NCI-H2196 treated with DMSO at 0.1 percent for 48 hours (cell line): Measurements from ENCODE around the gene CYB561D2.

ENCODE experiments used
- DNase-seq: peaks from one replicate; lab custom pipeline; 2025; ENCODE audit not compliant: unreplicated experiment; lab: John Stamatoyannopoulos, UW

CYB561D2 gene

DNA sequence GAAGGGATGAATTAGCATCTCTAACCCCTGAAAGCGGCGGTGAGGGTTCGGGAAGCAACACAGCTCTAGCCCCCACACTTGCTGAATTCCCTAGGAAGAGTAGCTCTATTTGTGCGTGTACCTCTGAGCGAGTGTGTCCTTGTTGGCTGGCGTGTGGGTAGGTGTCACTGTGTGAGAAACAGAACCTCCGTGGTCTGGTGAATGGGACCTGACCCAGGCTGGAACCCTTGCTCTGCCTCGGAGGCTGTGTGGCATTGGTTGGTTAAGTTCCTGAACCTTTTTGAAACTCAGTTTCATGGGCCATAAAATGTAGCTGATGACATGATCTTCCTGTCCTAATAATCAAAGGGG is 9.1 kb downstream of the CYB561D2 start:
- no peak for DNase-seq

DNA sequence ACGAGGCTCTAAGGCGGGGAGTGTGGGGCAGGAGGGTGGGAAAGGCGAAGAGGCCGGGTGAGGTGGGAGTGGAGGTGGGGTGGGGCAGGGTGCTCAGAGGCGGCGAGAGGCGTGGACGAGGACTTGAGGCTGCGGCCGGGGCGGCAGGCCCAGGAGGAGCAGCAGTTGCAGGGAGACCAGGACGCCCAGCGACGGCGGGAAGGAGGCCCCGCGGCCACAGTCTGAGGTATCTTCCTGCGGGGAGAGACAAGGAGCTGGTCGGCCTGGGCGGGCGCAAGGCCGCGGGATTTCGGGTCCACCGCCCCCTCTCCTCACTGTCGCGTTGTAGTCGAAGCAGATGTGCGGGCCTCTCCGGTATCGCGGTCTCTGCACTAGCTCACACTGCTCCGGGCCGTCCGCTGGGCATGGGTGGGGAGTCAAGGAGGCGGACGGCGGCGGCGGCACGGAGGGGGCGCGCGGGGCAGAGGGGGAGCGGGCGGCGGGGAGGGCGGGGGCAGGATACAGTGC is 14.0 kb downstream of the CYB561D2 start:
- DNase-seq: no peak

- DNase-seq: no peak
These were observed 14.6 kb downstream of the CYB561D2 start for GRCh38 chr3:50365080-50365841.

DNA sequence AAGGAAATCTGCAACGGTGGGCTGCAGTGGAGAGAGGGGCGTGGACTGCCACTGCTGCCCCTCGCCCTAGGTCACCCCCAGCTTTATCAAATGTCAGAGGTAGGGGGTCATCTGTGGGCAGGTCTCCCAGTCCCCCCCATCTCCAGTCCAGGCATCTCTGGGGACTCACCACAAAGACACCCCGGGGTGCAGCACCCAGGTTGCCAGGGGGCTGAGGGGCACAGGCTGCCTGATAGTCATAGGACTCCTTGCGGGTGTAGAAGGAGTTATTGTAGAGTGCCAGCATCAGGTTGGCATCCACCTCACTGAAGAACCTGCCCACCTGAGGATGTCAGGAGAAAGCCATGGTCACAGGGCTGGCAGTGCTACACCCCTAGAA is 15.2 kb downstream of the CYB561D2 start:
- no peak for DNase-seq

DNA sequence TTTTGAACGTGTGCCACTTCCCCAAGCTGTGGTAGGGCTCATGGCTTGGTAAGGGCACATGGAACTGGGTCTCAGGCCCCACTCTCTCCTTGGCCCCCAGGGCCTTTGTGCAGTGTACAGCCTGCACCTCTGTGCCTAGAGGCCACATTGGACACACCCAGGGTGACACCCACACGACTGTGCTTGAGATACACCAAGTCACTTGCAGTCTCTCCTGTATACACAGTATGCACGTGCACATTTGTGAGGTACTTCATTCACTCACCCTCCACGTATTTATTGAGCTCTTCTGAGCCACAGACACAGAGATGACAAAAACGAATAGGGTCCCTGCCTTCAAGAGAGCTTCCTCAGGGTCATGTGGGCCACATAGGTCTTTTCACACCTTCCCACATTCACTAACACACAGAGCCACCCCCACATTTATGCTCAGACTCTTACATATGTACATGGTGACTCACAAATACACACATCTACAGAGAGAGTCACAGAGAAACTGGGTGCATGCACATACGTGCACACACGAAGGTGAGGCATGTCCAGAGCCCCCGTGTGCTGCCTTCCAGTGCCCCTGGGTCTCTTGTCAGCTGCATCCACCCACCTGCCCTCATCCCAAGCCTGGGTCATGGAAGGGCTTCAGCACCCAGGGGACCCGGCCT is 18.5 kb downstream of the CYB561D2 start:
- DNase-seq: no peak

DNA sequence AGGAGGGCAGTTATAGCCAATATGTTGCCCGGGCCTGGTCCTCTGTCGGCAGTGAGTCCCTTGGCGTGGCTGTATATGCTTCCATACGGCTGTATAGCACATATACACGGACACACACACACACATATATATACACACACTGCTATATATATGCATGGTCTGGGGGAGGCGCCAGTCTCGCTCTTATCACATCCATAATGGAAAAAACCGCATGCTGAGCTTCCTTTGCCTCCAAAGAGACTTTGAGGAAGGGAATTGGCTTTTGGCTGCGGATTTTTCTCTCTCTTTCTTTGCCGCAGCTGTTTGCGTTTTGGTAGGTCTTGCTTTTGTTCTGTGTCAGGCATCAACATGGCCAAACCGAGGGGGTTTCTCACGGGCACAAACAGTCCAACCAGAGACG is 19.9 kb downstream of the CYB561D2 start:
- DNase-seq: no peak

DNA sequence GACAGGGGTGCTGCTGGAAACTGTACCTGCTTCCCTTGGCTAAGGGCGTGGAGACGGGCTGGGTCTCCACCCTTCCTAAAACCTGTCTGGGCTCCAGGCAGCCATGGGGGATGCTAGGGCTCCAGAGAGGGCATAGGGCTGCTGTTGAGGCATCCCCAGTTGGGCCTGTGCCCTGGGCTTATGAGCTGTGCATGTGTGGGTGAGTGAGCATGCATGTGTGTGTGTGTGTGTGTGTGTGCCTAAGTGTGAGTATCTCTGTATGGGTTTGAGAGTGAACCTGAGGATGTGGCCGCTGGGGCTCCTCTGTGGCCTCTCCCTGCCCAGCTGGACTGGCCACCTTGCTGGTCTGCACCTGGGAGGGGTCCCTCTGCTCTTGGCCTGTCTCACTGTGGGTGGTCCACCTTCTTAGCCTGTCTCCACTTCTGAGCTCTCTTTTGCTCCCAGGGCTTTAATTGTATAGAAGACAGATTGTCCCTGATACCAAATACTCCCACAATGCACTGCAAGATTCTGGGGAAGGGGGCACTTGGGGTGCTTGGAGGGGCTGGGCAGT is 20.5 kb downstream of the CYB561D2 start:
- DNase-seq: no peak

GRCh38 chr3:50372349-50372748 is 21.7 kb downstream of the CYB561D2 start:
- DNase-seq: no peak

- no peak for DNase-seq
These were observed 22.7 kb downstream of the CYB561D2 start for GRCh38 chr3:50373146-50374051.

DNA sequence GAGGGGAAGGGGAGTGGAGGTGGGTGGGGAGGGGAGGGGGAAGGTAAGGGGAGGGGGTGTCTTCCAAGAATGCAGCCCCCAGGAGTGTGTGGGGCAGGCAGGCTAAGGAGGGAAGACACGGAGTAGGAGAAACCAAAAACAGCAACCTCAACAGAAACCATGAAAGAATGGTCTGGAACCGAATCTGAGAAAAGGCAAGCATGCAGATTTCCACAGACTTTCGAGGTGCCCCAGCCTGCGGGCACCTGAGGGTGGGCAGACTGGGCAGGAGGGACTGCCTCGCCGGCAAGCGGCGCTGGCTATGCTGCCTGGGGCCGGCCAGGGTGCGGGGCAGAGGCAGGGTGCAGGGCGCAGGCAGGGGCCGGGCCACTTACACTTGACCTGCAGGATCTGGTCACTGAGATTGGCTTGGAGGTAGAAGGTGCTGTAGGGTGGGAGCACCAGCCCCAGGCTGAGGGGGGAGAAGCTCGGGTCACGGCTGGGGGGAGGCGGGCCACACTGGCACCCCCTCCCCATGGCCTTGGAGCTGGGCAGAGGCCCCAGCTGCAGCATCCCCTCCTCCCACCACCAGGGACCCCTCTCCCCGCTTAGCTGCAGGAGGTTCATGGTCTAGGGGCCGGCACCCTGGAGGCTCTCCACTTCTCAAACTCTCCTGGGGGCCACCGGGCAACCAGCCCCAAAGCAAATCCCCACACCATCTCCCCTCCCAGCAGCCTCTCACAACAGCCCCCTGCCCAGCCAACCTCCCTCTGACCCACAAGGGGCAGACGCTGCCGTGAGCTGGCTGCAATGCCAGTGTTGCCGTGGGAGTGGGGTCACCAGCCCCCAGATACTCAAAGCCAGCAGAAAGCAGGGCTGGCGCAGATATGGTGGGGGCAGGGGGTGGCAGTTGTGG is 23.9 kb downstream of the CYB561D2 start:
- no peak for DNase-seq

DNA sequence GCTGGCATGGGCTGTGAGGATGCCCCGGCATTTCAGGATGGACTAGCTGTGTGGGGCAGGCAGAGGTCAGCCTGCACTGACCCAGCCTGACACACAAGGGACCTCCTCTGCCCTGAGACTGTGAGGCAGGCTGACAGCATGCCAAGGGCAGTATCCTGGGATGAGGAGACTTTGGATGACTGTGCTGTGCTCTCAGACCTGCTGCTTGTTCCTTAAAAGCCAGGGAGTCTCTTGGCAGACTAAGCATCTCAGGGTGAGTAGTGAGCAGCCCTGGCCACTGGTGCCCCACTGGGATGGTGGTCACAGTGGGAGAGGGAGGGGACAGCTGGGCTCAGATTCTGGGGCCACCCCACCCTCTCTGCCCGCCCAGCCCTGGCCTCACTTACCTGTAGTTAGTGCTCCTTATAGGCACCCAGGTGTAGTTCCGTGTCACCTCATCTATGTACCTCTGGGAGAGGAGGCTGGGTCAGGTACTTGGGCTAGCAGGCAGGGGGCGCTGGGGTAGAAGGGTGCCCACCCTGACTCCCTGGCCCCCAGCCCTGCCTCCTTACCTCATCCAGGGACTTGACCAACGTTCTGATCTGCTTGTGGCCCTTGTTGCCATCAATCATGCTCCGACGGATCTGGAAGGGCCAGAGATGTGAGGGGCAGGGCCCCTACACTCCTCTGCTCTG is 24.7 kb downstream of the CYB561D2 start:
- DNase-seq: no peak

DNA sequence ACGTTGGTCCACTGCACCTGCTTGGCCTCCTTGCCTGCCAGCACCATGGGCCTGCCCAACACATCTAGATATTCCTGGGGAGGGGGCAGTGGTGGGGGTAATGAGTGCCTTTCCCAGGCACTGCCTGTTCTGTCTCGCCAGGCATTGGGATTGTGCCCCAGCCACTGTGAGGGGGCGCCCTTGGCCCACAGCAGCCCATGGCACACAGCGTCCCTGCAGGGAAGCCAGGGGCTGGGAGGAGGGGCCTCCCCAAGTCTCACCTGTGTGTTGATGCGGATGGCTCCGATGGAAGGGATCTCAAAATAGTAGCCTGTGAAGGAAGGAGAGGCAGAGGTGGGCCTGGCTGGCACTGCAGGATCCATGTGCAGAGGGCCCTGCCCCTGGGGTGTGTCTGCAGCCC is 27.4 kb downstream of the CYB561D2 start:
- DNase-seq: no peak

- DNase-seq: no peak
These were observed 28.1 kb downstream of the CYB561D2 start for GRCh38 chr3:50378757-50379156.

DNA sequence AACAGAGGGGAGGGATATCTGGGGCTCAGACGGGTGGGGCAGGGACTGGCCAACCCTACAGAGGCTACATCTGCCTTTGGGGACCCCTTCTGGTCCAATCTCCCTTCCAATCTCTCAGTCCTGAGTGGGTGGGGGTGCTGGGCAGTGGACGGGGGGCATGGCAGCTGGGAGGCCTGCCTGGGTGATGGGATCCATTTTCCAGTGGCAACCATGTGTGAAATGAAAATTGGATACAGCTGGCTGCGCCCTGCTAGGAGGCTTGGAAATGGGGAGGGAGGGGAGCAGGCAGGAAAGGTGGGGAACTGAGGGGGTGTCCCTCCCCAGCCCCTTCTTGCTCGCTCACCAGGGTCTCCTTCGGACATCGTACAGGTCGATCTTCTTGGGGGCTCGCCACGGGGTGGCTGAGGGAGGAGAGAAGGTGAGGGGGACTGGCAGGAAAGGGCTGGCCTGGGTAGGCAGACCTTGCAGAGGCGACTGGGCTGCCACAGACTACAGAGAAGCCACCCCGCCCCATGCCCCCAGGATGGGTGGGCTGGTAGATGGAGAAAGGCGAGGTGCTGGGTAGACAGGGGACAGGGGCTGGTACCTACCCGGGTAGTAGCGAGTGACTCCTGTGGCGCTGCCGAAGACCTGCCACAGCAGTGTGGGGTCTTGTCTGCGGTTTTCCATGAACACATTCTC is 29.9 kb downstream of the CYB561D2 start:
- no peak for DNase-seq

DNA sequence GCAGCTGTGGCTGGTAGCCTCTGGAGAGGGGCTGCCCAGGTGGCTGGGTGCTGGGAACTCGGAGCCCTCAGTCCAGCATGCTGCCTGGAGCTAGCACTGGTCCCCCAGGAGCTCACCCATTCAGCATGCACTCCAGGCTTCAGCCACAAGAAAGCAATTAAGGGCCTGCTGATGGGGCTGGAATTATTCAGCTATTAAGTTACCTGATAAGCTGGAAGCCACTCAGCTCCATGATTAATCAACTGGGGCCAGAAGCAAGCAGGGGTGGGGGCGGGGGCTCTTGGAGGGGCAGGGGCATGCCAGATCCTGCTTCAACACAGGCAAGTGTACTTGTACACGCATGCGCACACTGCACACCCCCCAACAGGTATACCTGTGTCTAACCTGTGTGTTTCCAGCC is 30.7 kb downstream of the CYB561D2 start:
- no peak for DNase-seq

GRCh38 chr3:50382722-50383121 is 32.1 kb downstream of the CYB561D2 start:
- no peak for DNase-seq

DNA sequence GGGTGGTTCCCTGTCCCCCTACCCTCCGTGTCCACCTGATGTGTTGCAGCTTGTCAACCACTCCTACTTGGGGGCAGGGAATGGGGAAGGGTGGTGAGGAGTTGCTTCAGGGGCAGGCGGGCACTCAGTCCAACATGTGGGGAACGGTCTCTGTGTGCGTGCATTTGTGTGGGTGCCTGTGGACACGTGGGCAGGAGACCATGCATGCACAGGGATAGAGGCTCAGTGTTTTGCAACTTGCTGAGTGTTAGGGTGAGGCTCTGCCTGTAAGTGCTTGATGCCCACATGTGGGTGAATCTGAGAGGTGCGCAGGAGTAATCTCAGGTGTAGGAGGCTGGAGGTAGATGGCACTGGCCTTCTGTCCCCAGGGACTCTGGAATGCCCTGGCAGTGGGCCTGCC is 33.1 kb downstream of the CYB561D2 start:
- DNase-seq: no peak

DNA sequence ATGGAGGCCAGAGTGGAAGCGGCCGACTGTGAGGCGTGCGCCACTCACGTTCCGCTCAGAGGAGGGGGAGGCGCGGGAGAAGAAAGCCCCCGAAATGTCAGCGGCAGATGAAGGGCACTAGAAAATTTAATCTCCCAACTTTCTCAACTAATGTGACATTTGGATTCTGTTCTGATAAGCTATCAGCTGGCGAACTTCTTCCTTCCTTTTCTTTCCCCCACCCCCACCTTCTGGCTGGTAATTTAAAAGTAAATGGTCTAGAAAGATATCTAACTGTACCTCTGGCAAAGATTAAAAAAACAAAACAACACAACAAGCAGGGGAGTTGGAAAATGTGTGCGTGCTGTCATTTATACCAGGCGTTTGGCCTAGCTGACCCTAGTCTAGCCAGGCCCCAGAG is 35.1 kb downstream of the CYB561D2 start:
- DNase-seq: no peak

DNA sequence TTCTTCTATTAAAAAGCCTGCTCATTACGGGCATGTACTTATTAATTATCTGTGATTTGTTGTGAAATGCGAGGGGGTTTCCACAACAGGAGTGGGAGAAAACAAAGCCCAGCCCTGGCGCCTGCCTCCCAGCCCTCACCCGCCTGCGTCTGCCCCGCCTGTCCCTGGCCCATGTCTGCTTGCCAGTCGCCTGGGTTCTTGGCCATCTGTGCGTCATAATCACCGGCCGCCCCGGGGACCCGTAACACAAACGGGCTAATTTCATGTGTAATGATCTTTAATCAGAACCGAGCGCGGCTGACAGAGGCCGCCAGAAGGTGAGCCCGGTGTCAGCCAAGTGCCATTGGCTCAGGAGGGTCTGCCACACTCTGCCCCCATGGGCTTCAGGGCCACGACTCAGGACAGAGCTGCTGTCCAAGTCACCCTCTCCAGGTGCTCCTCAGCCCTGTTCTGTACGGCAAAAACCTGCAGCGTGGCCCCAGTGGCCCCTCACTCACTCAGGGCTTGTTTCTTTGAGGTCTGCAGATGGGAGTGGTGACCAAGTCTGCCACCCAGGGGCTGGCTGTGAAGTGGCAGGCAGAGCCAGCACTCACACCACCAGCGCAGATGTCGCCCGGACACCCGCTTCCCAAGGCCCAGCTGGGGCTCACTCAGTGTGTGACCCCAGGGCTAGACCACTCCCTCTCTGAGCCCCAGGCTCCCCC is 37.5 kb downstream of the CYB561D2 start:
- DNase-seq: no peak
